Hematopoietic multipotent progenitor cell (in vitro differentiated cells): ENCODE measurements around the gene RASGEF1C. TPM values are rescaled to one million over a fixed set of nuclear protein-coding genes. Genes with fewer than 3 reads are reported as not detected.
"Not testable (repeated sequence)": the region's sequence is repeated elsewhere in the genome, so short reads cannot be mapped to it uniquely, and the experiment has no call there.

Experiments
- DNase-seq, 3 donors: peaks; one replicate each; pipeline ENCODE4 v3.0.0-alpha.2; 2011 to 2015; ENCODE audit warnings: low read depth in 2 of 3, low spot score in 2 of 3
- total RNA-seq: library from RNA; depleted of rRNA; stranded (reverse); fragments of >200 nt; gene quantifications from one replicate; pipeline ENCODE4 v1.2.3, GENCODE V29; 2012

The RASGEF1C gene
- total RNA-seq, 1 donor = under 0.01 TPM

DNA sequence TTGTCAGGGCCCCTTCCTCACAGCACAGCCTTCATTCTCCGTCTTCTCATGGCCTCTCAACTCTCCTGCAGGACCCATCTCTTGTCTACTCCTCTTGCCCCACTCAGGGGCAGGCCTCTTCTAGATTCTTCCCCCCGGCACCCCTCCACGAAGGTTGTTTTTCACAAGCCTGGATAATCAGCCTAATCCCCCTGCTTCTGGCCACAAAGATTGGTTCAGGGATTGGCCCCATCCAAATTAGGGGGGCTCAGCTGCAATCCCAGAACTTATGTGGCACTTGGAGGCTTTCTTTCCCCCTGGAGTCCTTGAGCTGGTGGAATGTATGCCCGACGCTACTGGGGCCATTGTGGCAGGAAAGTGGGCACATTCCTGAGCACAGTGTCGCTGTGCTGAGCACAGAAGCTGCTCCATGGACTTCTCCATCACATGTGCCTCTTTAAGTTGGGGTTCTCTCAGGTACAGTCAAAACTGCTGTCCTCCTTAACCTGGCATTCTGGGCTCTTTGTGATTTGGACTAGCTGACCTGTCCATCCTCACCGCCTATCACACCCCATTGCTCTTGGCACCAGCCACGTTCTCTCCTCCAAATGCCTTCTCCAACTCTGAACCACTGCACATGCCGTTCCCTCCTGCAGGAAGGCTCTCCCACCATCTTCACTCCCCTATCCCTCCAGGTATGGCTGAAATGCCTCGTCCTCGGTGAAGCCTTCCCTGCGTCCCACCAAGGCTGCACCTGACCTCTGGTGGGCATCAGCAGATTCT lies 70.6 kb downstream of the RASGEF1C start:
- no peak for DNase-seq

DNA sequence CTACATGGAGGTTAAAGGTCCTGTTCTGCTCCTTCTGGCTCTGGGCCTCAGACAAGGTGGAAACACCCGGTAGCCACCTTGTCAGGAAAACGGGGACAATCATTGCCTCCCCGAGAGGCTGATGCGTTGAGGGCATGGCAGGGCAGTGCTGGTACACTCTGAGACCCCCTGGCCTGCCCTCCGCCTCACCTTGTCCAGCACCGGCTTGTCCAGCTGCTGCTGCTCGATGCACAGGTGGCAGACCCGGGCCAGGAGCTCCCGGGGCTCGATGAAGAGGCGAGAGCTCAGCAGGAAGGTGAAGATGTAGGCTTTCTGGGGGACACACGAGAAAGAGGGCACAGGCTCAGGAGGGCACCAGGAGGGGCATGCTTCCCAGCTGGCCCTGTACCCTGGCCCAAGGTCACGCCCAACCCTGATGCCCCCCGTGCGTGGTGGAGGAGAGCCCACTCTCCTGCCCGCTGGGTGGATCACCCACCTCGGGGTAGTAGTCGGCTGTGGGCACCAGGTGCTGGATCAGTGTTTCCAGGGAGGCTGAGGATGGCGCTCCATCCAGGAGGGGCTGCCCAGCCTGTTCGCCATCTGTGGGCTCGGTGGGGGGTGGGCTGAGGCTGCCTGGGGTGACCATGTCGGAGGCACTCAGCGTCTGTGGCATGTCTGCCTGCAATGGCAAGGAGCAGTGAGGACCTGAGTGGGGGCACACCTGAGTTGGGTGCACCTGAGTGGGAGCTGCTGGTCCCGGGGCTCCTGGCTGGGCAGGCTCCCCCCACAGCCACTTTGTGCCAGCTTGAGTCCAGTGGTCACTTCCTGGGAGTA lies 71.4 kb downstream of the RASGEF1C start:
- DNase-seq = no peak

DNA sequence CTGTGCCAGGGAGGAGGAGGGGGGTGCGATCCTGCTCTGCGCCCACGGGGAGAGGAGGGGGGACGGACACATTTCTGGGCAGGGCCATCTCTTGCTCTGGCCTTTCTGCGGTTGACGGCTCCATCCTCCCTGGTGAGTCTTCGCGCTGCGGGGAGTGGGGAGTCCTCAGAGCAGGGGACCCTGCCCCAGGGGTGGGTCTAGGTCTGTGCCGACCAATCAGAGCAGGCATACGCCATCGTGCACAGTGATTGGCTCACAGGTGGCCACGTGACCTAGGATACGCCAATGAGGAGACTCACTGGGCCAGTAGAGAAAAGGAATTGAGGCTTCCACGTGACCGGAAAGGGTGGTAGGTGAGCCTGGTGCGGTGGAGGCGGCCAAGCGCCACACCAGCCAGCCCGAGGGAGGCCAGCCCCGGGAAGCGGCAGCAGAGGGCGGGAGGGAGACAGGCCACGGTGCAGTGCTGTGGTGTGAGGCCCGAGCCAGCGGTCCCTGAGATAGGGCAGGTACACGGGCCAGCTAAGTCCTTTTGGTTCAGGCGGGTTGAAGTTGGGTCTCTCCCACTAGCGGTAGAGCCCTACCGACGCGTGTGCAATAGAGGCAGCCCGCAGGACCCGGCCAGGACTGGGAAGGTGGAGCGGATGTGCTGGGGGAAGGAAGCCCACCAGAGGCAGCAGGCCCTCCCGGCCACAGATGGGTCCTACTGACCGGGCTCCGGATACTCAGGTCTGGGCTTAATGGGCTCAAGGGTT lies 72.2 kb downstream of the RASGEF1C start:
- DNase-seq = no peak

DNA sequence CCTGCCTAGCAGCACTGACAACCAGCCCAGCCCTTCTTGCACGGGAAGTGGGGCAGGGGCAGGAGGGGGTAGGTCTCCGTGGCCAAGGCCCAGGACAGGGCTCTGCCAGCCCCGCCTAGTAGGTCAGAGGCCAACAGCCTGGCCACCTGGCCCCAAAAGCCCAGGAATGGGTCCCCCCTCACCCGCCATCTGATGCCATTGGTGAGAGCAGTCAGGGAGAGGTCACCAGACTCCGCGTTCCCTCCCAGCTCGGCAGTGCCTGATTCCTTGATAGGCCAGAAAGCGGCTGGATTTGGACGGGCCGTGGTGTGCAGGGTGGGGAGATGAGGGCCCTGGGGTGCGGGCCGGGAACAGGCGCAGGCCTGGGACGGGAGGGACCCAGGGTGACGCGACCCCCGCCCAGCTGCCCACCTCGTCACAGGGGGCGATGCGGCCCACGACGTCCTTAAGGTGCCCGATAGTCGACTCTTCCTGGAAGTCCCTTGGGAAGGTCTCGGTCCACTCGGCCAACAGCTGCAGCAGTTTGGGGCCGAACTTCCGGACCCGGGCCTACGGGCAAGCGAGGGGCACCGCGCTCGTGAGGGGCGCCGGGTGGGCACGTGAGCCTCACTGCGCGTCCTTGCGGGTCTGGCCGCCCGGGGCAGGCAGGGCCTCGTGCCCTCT lies 72.9 kb downstream of the RASGEF1C start:
- DNase-seq = no peak

DNA sequence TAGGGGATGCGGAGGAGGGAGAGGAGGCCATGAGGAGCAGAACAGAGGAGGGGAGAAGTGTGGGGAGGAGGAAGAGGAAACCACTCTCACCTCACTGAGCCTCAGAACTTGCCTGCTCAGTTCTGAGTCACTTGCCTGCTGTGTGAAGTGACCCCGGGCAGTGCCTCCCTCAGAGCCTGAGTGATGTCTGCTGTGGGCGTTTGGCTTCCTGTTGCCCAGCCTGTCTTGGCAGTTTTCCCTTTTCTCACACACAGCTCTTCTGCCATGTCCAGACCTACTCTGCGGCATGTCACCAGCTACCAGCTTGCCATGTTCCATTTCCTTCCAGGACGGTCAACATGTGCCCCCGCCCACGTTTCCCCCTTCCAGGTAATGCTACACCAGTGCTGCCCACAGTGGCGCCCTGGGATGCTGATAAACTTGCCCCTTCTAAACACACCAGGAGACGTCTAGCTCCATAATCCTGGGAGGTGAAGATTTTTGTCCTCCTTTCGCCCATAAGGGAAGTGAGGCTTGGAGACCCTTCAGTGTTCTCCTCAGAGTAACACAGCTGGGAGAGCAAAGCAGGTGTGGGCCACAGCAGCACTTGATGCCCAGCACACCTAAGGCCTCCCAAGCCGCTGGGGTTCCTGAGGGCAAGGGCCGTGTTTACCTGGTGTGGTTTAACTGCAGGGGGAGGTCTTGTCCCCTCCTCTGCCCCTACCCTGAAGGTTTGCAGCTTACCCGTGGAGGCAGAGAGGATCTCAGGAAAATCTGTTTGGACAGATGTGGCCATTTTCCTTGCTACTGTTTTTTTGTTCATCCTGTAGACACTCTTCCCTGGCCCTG lies 73.7 kb downstream of the RASGEF1C start:
- peak in 2 of 3 donors; percentile 68 to 71 for DNase-seq

DNA sequence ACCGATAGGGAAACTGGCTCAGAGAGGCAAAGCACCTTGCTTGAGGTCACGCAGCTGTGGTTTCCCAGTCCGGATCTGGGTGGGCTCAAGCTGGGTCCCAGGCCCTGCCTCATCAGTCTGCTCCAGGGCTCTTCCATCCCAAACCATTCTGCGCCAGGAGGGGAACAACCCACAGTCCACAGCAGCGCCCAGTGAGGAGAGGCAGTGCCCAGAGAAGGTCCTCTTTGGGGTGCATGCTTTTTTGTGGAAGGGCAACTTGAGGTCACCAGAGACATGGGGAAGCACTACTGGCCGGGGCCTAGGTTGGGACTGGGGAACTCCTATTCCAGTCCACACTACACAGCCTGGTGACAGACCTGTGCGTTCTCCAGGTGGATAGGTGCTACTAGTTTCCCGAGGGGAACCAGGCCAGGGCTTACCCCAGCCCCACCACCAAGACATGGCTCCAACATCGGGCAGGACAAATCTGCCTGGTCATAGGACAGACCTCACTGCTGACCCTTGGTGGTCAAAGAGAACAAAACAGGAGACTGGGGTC lies 75.0 kb downstream of the RASGEF1C start:
- DNase-seq = no peak

DNA sequence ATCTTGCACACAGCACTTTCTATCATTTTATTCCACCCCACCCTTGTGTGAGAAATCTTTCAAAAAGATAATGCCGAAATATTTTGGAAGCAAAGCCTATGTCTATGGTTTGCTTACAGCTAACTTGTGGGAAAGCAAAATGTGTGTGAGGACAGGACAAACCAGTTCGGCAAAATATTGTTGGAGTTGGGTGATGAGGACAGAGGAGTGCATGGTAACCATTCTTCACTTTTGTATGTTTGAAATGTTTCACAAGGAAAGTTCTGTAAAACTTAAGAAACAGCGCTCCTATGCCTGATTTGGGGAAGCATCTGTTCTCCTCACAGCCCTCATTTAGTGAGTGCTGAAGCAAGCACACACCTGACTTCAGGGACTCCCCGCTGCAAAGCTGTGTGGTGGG lies 75.5 kb downstream of the RASGEF1C start:
- DNase-seq = no peak

DNA sequence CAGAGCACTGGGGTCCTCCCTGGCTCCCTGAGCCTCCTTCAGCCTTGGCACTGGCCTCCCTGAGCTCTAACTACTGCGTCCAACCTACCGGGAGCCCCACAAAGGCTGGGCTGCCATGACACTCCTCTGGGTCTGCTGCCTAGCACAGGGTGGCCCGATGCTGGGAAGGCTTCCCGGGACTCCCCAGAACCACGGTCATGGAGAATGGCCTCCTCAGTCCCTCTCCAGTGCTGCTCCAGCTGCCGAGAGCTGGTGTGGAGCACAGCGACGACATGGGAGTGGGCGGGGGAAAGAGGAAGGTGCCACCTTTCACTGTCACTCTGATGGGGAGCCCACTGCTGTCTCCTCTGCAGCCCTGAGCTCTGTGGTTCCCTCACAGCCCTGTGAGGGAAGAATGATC lies 76.0 kb downstream of the RASGEF1C start:
- no peak for DNase-seq

DNA sequence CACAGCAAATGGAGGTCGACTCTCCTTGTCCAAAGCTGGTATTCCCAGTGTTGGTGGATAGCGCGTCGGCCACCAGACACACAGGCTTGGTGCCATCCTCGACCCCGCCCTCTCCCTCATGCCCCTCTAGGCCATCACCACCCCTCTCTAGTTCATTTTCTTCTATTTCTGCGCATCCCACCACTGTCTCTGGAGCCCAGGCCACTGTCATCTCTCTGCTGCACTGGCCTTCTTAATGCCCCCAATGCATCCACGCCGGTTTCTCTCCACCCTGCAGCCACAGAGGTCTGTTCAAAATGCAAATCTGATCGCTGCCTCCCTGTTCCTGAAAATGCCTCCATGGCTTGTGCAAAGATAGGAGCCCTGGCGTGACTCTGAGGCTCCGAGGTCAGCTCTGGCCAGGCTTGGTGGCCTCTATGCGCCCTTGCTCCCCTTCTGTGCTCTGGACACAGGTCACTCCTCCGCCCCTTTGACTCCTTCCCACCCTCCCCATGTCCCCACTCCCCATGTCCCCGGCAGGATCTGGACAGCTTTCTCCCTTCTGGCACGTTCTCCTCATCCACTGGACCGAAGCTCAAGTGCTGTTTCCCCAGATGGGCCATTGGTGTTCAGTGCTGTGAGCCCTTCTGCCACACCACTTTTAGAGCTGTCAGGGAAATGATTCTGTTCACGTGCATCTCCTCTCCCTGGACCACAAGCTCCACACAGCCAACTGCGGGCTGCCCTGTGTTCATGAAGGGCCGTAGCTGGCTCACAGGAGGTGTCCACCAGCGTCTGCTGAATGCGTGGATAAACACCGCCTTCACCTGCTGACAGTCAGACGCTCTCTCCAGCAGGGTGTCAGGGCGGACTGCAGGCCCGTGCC lies 77.9 kb downstream of the RASGEF1C start:
- no peak for DNase-seq

DNA sequence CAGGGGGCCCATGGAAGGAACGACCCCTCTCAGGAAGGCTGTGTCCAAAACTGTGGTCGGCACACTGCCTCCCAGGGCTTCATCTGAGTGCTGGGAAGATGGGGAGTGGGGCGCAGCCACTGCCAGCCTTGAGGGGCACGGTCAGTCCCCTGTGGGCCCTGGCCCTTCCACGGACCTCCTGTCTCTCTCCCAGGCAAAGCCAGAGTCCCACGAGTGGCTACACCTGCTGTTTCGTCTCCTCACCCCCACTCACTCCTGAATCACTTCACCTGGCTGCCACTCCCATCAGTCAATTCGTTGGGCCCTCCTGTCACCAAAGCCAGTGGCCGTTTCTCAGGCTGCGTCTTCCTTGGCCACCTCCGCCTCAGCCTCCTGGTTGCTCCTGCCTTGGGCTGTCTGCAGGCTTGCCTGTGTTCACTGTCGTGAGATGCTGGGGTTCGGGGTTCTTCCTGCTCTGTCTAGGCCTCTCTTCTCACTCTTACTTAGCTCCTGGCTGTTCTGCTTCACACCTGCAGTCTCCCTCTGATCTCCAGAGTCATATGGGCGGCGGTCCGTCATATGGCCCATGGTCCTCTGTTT lies 78.6 kb downstream of the RASGEF1C start:
- no peak for DNase-seq

DNA sequence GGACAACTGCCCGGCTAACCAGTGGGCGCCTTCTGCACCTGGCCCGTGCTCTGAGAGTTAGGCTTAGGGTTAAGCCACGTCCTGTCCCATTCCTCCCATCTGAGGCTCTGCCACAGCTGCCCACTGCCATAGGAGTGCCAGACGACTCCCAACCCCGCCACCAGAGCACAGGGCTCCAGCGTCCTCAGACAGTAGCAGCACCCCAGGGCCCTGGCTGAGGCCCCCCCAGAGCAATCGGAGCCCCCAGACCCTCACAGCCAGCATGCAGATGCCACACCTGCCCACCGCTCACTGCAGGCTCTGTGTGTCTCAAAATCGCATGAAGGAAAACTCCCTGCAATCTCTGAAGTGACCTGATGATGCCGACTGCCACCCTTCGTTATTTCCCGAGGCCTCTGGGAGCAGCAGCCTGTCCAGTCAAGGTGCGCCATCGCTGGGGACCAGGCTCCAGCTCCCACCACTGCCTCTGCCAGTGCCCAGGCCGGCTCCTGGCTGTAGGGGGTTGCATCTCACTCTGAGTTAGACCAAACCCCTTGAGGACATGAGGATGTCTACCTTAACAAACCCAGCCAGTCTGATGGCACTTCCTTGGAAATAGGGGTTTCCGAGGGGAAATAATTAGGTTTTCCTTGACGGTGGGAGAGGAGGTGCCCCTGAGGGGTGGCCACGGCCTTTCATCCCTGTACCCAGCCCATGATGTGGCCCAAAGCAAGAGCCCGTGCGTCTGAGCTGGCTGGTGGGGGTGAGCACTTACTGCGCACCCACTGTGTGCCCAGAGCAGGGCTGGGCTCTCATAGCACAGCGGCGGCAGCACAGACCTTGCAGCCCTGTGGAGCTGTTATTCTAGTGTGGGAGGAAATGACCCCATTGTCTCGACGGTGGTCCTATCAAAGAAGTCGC lies 79.5 kb downstream of the RASGEF1C start:
- DNase-seq = no peak

DNA sequence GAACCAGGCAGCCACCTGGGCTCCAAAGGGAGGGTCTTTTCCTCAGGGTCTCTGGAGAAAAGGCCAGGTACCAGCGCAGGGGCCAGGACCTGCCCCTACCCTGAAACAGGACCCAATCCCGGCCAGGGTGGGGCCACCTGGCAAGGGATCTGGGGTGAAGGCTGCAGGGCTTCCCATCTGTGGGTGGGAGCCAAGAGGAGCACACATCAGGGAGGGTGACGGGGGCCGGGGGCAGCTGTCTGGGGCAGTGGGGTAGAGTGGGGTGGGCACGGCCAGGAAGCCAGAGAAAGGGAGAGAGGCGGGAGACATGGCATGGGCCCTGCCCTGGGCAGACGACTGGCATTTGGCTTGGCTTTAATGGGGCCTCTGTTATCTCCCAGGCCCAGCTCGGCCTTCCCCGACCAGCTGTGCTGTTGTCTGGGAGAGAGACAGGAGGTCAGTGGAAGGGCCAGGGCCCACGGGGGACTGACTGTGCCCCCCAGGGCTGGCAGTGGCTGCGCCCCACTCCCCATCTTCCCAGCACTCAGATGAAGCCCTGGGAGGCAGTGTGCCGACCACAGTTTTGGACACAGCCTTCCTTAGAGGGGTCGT lies 80.2 kb downstream of the RASGEF1C start:
- DNase-seq = no peak

DNA sequence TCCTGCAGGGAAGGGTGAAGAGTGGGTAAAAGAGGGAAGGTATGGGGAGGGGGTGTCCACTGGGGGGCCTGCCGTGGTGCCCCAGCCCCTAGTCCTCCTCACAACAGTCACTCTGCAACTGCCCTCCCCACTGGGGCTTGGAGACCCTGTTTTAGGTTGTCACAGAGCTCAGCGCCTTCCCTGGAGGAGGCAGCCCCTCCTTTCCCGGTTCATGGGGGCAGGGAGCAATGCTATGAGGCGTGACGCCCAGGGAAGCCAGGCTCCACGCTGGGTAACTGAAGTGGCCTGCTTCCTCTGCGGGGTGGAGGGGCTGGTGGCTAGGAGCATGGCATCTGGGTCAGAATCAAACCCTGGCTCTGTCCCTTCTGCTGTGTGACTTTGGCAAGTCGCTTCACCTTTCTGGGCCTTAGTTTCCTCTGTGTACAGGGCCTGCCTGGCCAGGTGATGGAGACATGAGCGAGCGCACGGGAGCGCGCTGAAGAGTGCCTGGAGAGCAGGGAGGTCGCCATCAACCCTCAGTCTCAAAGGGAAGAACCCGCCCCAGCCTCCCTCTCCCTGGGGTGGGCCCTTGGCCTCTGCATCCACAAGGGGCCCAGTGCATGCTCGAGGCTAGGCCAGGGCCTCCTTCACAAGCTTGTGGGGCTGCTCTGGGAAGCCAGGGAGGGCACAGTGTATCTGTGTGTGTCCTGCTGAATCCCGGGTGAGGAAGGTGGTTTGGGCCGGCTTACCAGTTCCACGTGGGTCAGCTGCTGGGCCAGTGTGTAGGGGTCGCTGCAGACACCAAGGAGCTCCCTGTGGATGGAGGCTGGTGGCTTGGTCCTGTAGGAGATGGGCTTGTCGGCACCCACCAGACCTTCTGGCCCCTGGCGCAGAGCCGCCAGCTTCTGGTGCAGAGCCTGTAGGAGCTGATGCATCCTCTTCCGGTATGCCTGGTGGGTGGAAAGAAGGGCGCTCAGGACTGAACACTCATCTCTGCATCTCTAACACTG lies 81.0 kb downstream of the RASGEF1C start:
- DNase-seq = no peak

DNA sequence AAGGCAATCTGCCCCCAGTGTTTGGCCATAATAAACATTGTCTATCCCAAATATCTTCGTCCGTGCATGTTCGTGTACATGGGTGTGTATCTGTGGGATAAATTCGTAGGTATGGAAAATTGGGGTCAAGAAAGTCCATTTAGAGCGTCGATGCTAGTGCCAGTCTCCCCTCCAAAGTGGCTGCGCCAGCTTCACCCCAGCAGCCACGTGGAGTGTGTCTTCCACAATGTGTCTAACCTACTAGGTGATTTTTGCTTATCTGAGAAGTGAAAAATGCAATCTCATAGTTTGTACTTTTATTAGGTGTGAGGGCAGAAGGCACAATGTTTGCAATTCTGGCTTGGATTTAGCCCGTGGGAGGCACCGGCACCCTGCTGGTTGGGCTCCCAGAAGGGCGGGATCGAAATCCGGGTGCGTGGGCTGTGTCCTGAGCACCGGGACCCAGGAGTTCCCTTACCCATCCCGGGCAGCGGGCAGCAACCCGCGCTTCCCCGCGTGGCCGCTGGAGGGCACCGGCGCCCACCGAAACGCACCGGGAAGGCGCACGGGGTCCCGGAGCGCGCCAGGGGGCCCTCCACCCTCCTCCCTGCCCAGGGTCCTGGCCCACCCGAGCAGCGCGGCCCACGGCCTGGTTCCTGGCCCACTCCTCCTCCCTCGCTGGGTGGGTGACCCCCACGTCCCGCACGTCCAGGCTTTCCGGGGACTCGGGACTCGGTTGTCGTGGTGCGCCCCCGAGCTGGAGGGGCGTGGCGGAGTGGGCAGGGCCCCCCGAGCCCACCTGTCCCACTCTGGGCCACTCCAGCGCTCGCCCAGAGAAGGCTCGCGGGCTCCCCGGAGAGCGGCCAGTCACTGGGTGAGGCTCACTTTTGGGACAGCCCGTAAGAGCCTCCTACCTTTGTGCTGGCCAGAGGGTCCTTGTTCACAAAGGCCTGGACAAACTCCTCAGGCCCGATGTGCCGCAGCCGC lies 82.0 kb downstream of the RASGEF1C start:
- DNase-seq = peak in 2 of 3 donors; percentile 29 to 37

DNA sequence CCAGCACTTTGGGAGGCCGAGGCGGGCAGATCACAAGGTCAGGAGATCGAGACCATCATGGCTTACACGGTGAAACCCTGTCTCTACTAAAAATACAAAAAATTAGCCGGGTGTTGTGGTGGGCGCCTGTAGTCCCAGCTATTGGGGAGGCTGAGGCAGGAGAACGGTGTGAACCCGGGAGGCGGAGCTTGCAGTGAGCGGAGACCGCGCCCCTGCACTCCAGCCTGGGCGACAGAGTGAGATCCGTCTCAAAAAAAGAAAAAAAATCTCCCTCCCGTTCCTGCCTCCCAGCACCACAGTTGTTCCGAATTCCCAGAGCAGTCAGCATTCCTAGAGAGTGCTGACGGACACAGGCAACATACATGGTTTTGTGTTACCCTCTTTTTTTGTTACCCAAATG lies 82.9 kb downstream of the RASGEF1C start:
- not testable (repeated sequence) for DNase-seq
